Activated CD4-positive, alpha-beta T cell treated with anti-CD3 and anti-CD28 coated beads, Interleukin-2, amount 10 ng/mL, durations not matched to agents 7 days and 5 days (primary cell): Measurements from ENCODE around the gene HOXB6. TPM values are rescaled to one million over a fixed set of nuclear protein-coding genes. Genes with fewer than 3 reads are reported as not detected.
A peak's percentile ranks its signal among the peaks of the same experiment; 100 is the strongest.

Experiments
- CTCF ChIA-PET: fragments of 350-600 bp; sonication (Branson Sonifier 250); formaldehyde crosslinking; loops from one replicate; lab custom pipeline; 2021; ENCODE audit warnings: antibody characterized with exemption; lab: Charles Lee
- POLR2A ChIA-PET: fragments of 350-600 bp; sonication (Branson Sonifier 250); formaldehyde crosslinking; loops from one replicate; lab custom pipeline; 2021; ENCODE audit warnings: antibody characterized with exemption; lab: Charles Lee
- DNase-seq: peaks from one replicate; pipeline ENCODE4 v3.0.0-alpha.2; 2020
- H3K27ac Mint-ChIP-seq: one replicate; pipeline ENCODE4 v1.8.0; 2021; ENCODE audit warnings: mild to moderate bottlenecking, moderate library complexity, mixed read lengths
- H3K27me3 Mint-ChIP-seq: one replicate; pipeline ENCODE4 v1.8.0; 2021; ENCODE audit warnings: mixed read lengths
- H3K36me3 Mint-ChIP-seq: one replicate; pipeline ENCODE4 v1.8.0; 2021; ENCODE audit warnings: low read depth, mixed read lengths
- H3K4me1 Mint-ChIP-seq: one replicate; pipeline ENCODE4 v1.8.0; 2021; ENCODE audit warnings: mixed read lengths
- H3K4me3 Mint-ChIP-seq: one replicate; pipeline ENCODE4 v1.8.0; 2021; ENCODE audit warnings: mild to moderate bottlenecking, moderate library complexity, mixed read lengths
- H3K9me3 Mint-ChIP-seq: one replicate; pipeline ENCODE4 v1.8.0; 2021; ENCODE audit warnings: mixed read lengths
- total RNA-seq, 2 experiments: library from RNA; stranded (reverse); gene quantifications; one replicate each; pipeline ENCODE4 v1.2.3, GENCODE V29; 2021

The HOXB6 gene
- total RNA-seq, 2 experiments from 2014 or later, result not detected

DNA sequence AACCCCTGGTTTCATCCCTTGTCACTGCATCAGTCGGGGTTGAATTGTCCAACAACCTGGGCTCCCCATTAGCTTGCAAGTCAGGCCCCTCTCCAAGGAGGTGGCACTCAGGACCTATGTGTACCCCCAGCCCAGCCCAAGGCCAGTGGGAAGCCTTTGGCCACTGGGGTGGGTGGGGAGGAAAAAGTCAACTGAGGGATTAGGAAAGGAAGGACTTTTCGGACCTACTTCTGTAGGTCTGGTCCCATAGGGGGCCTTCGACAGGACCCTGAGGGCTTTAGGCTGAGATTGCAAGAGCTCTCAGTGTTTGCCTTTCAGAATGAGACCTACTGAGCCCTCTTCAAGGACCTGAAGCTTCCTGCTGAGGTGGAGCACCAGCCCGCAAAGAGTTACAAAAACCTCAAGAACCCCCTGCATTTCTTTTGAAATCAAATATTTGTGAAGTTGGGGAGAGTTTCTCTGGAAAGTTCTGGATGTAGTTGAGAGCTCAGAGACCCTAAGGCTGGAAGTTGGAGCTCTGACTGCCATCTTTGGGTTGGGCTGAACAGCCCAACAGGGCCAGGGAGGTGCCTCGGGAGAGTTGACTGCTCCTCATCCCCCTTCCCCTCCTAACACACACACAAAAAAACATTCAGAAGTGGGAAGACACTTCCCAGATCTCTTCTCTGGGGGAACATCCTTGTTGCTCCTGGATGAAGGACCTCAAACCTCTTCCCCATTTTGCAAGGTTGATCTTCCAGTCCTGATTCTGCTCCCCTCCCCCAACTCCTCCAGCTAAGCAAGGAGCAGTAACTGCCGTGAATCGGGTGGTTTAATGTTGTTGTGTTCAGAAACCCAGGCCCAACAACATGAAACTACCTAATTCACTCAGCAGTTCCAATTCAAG is 27.1 kb upstream of the HOXB6 start:
- ChIA-PET CTCF (interaction anchor here (0.6 to 1.5 kb wide), 8 partner anchors 13 to 583 kb away, joined by 3 to 7 read pairs (median 4); partner anchors contain the start of gene HOXB5), POLR2A (no interaction called here)
- Mint-ChIP-seq H3K4me3 (no peak overlapping the region), H3K36me3 (no peaks in the 10 kb centered on the region), H3K4me1 (peaks cover 12% of the 10 kb centered on the region), H3K9me3 (no peaks in the 10 kb centered on the region), H3K27me3 (peaks cover 91% of the 10 kb centered on the region), H3K27ac (no peak overlapping the region)
- no peak for DNase-seq

- CTCF ChIA-PET, result interaction anchor here (1.5 kb wide), 1 partner anchor 18 kb away, joined by 7 read pairs; no protein-coding TSS in a partner anchor
- H3K4me3 Mint-ChIP-seq, result no peak overlapping the region
Measured at GRCh38 chr17:48630925-48631692, 26.3 kb upstream of the HOXB6 start.

DNA sequence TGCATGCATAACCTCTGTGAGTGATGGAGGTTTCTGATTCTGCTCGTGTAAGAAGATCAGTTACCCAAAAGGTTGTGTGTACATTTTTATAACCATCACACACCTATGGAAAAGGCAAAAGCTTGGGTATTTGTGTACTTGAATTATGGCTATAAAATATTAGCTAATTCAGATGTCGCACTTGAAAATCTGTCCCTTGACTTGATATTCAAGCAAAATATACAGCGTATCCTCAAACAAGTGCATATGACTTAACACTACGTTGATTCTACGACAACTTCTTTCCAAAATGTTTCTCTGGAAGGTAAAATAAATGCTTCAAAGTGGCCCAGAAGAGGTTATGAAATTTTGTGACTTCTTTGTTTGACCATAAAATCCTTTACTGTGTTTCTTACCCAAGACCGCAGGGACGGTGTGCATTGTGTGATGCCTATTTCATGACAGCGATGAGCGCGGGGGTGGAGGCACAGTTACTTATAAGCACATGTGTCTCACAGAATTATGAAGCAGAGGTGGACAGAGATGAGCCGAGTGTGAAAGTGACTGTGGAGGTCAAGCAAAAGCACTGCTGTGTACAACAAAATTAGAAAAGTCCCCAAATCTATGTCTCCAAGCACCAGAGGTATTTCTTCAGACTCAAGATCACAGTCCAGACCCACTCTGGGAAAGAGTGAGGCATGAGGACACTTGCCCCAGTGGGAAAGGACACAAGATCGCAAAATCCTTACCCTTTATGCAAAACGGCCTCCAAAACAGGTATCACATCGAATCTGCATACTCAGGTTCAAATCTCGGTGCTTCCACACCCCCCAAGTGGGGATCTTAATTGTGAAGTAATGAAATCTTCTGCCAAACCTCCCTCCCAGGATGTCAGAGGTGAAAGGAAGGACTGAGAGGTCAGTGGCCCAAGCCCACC is 25.5 kb upstream of the HOXB6 start:
- ChIA-PET CTCF (no interaction called here), POLR2A (no interaction called here)
- H3K27ac Mint-ChIP-seq, result no peak overlapping the region
- no peak for DNase-seq
- no peak overlapping the region for H3K4me3 Mint-ChIP-seq
- peaks cover 18% of the 10 kb centered on the region for H3K4me1 Mint-ChIP-seq
- no peaks in the 10 kb centered on the region for H3K9me3 Mint-ChIP-seq
- no peaks in the 10 kb centered on the region for H3K36me3 Mint-ChIP-seq
- peaks cover 86% of the 10 kb centered on the region for H3K27me3 Mint-ChIP-seq

More at GRCh38 chr17:48630925-48631692, 26.3 kb upstream of the HOXB6 start:
- no peak overlapping the region for H3K27ac Mint-ChIP-seq
- POLR2A ChIA-PET, result no interaction called here
- peaks cover 90% of the 10 kb centered on the region for H3K27me3 Mint-ChIP-seq
- no peaks in the 10 kb centered on the region for H3K36me3 Mint-ChIP-seq
- H3K9me3 Mint-ChIP-seq, result no peaks in the 10 kb centered on the region
- DNase-seq, result no peak
- H3K4me1 Mint-ChIP-seq, result peaks cover 15% of the 10 kb centered on the region

DNA sequence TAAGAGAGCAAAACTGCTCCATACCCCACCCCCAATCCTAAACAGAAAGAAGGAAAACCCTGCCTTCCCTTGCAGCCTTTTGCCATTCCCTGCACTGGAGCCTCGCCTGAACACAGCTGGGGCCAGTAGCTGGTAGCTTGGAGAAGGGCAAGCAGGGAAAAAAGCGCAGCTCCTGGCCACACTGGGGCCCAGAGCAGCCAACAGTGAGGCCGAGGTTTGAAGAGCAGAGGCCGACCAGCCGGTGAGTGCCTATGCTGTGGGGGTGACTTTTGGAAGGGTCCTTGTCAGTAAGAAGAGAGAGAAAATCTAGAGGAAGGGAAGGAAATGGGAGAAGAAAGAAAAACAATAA is 24.6 kb upstream of the HOXB6 start:
- Mint-ChIP-seq H3K36me3 (no peaks in the 10 kb centered on the region), H3K9me3 (no peaks in the 10 kb centered on the region), H3K4me1 (peaks cover 18% of the 10 kb centered on the region), H3K27me3 (peaks cover 81% of the 10 kb centered on the region), H3K27ac (peak overlapping the region; percentile 7), H3K4me3 (no peak overlapping the region)
- DNase-seq, result no peak
- CTCF ChIA-PET, result interaction anchor here (0.6 kb wide), 1 partner anchor 49 kb away, joined by 3 read pairs; no protein-coding TSS in a partner anchor
- POLR2A ChIA-PET, result no interaction called here

GRCh38 chr17:48628649-48629410 is 24.0 kb upstream of the HOXB6 start:
- Mint-ChIP-seq H3K4me1 (peaks cover 18% of the 10 kb centered on the region), H3K9me3 (no peaks in the 10 kb centered on the region), H3K27me3 (peaks cover 83% of the 10 kb centered on the region), H3K36me3 (no peaks in the 10 kb centered on the region), H3K4me3 (no peak overlapping the region), H3K27ac (no peak overlapping the region)
- no peak for DNase-seq
- ChIA-PET CTCF (interaction anchor here (0.6 to 1.3 kb wide), 3 partner anchors 11 to 125 kb away, joined by 3 to 4 read pairs (median 3); no protein-coding TSS in a partner anchor), POLR2A (interaction anchor here (0.6 kb wide), 1 partner anchor 22 kb away, joined by 3 read pairs; no protein-coding TSS in a partner anchor)

DNA sequence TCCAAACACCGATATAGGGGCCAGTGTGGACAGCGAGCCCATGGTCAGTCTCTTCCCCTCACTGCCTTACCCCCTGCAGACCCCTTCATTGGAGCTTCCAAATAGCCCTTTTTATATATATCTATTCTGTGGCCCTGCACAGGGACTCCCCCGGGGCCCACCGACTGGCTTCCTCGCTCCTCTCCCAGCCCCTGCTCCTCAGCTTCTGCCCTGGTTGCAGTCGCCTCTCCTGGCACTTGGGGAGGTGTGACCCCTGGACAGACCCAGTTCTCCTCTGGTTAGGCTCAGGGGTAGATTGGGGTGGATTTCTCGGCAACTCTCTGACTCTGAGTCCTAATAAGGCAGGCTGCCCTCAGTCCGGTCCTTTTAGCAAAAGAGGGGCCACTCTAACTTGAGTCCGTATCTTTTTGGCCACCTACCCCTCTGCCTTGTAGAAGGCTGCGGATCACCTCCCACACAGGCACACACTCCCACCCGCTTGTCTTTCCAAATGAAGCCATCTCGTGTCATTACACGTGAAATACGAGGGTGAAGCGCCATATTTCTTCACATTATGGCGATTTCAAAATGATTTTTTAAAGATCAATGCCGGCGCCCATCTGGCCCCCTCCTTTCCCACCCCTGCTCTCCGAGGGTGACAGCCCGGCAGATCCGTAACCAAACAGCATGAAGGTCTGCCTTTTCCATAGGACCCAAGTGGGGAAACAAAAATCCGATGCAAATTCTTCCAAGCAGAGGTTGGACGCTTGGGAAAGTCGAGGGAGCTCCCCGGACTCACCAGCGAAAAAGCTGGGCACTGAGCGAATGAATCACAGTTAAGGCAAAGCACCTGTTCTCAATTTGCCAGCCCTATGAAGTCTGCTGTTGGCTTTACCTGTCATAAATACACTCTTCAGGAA is 23.1 kb upstream of the HOXB6 start:
- H3K4me1 Mint-ChIP-seq, result peaks cover 17% of the 10 kb centered on the region
- H3K9me3 Mint-ChIP-seq, result no peaks in the 10 kb centered on the region
- no peaks in the 10 kb centered on the region for H3K36me3 Mint-ChIP-seq
- no peak for DNase-seq
- POLR2A ChIA-PET, result interaction anchor here (0.6 kb wide), 1 partner anchor 23 kb away, joined by 3 read pairs; no protein-coding TSS in a partner anchor
- H3K4me3 Mint-ChIP-seq, result no peak overlapping the region
- no peak overlapping the region for H3K27ac Mint-ChIP-seq
- CTCF ChIA-PET, result interaction anchor here (1.0 to 1.3 kb wide), 2 partner anchors 10 to 126 kb away, joined by 3 to 4 read pairs; no protein-coding TSS in a partner anchor
- H3K27me3 Mint-ChIP-seq, result peaks cover 88% of the 10 kb centered on the region

DNA sequence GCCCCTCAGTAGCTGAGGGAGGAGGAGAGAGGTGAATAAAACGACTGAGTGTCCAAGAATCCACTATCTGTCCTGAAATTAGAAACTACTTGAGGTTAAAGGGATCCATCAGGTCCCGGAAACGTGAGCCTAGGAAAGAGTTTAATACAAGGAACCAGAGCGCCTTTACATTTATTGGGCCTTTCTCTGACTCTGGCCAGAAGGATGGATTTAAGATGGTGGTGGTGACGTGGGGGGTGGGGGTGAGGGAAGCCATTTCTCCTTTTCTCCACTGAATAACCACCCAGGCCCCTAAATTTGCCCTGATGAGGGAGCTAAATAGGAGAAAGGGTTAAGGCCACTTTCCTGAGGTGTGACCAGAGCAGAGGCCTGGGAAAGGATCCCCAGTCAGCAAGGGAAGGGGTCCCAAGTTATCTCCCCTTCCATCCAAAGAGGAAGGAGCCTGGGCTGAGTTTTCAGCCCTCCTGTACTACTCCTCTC is 22.4 kb upstream of the HOXB6 start:
- no peaks in the 10 kb centered on the region for H3K9me3 Mint-ChIP-seq
- peaks cover 13% of the 10 kb centered on the region for H3K4me1 Mint-ChIP-seq
- CTCF ChIA-PET, result interaction anchor here (0.6 to 2.3 kb wide), 2 partner anchors 9 to 607 kb away, joined by 3 to 16 read pairs; no protein-coding TSS in a partner anchor
- H3K36me3 Mint-ChIP-seq, result no peaks in the 10 kb centered on the region
- H3K27me3 Mint-ChIP-seq, result peaks cover 88% of the 10 kb centered on the region
- H3K27ac Mint-ChIP-seq, result no peak overlapping the region
- H3K4me3 Mint-ChIP-seq, result no peak overlapping the region
- POLR2A ChIA-PET, result no interaction called here
- no peak for DNase-seq

GRCh38 chr17:48626245-48627117 is 21.7 kb upstream of the HOXB6 start, which contains the start of gene HOXB9:
Gene HOXB9, minus strand, starts transcription at chr17:48626358. Its CDS starts 89 bp downstream, at chr17:48626269.
- peaks cover 86% of the 10 kb centered on the region for H3K27me3 Mint-ChIP-seq
- peak within 1 kb of the TSS; percentile 54 for H3K27ac Mint-ChIP-seq
- no peaks in the 10 kb centered on the region for H3K36me3 Mint-ChIP-seq
- H3K9me3 Mint-ChIP-seq, result no peaks in the 10 kb centered on the region
- DNase-seq, result no peak
- ChIA-PET POLR2A (no interaction called here), CTCF (interaction anchor here (0.6 to 2.3 kb wide), 9 partner anchors 10 to 607 kb away, joined by 3 to 16 read pairs (median 3); no protein-coding TSS in a partner anchor)
- peak within 1 kb of the TSS; percentile 62 for H3K4me3 Mint-ChIP-seq
- peaks cover 13% of the 10 kb centered on the region for H3K4me1 Mint-ChIP-seq

- Mint-ChIP-seq H3K27me3 (peaks cover 87% of the 10 kb centered on the region), H3K4me1 (peaks cover 13% of the 10 kb centered on the region), H3K27ac (peak overlapping the region; percentile 54), H3K4me3 (peak overlapping the region; percentile 62), H3K36me3 (no peaks in the 10 kb centered on the region), H3K9me3 (no peaks in the 10 kb centered on the region)
- CTCF ChIA-PET, result interaction anchor here (0.6 to 2.3 kb wide), 11 partner anchors 10 to 600 kb away, joined by 3 to 16 read pairs (median 3); no protein-coding TSS in a partner anchor
- peak; percentile 30 for DNase-seq
- POLR2A ChIA-PET, result no interaction called here
Measured at GRCh38 chr17:48625495-48626244, 20.9 kb upstream of the HOXB6 start.
